ENCODE measurements around the gene KCNQ5.

KCNQ5 gene

GRCh38 chr6:72758901-72759300, 137.0 kb downstream of the KCNQ5 start:
- no peak overlapping the region for H2AFZ ChIP-seq (ENCODE audit: low read depth, low read length, severe bottlenecking)
- H3K4me2 ChIP-seq (ENCODE audit: low read depth, low read length, poor library complexity, severe bottlenecking), result no peak overlapping the region
- H3F3A ChIP-seq (ENCODE audit: insufficient read depth), result no peaks in the 10 kb centered on the region; the same call in 1 of the 2 replicates
- no peaks in the 10 kb centered on the region for H3K9me2 ChIP-seq (replicated peaks; ENCODE audit: insufficient read depth, low read length)
- H3K27ac ChIP-seq (ENCODE audit: low read depth, low read length), result no peak overlapping the region
- TF ChIP-seq EZH2phosphoT487 (conservative IDR thresholded peaks at IDR 0.05; ENCODE audit: low read length), result no peak
- TF ChIP-seq CTCF (IDR thresholded peaks at IDR 0.05; ENCODE audit: insufficient read depth, low read length, poor library complexity, severe bottlenecking), result no peak
- H3K36me3 ChIP-seq (ENCODE audit: low read length), result no peaks in the 10 kb centered on the region
- no peak overlapping the region for H3K4me3 ChIP-seq (ENCODE audit: insufficient read depth, low read length, poor library complexity, severe bottlenecking)
- H3K79me2 ChIP-seq (ENCODE audit: insufficient read depth, low read length), result peaks cover 95% of the 10 kb centered on the region
- no peak overlapping the region for H3K9ac ChIP-seq (ENCODE audit: low read length)
- H3K27me3 ChIP-seq (ENCODE audit: low read length), result no peaks in the 10 kb centered on the region
- no peaks in the 10 kb centered on the region for H3K9me3 ChIP-seq (ENCODE audit: insufficient read depth, low read length)
- peaks cover 9% of the 10 kb centered on the region for H4K20me1 ChIP-seq (ENCODE audit: low read depth, low read length)

GRCh38 chr6:72760114-72760793, 138.4 kb downstream of the KCNQ5 start:
- H3K4me3 ChIP-seq (ENCODE audit: insufficient read depth, low read length, poor library complexity, severe bottlenecking), result no peak overlapping the region
- H3K27me3 ChIP-seq (ENCODE audit: low read length), result no peaks in the 10 kb centered on the region
- peaks cover 9% of the 10 kb centered on the region for H4K20me1 ChIP-seq (ENCODE audit: low read depth, low read length)
- H3K4me2 ChIP-seq (ENCODE audit: low read depth, low read length, poor library complexity, severe bottlenecking), result no peak overlapping the region
- H3K27ac ChIP-seq (ENCODE audit: low read depth, low read length), result no peak overlapping the region
- H3K9me3 ChIP-seq (ENCODE audit: insufficient read depth, low read length), result no peaks in the 10 kb centered on the region
- H3K79me2 ChIP-seq (ENCODE audit: insufficient read depth, low read length), result peaks cover 89% of the 10 kb centered on the region
- TF ChIP-seq CTCF (IDR thresholded peaks at IDR 0.05; ENCODE audit: insufficient read depth, low read length, poor library complexity, severe bottlenecking), result no peak
- no peak for TF ChIP-seq EZH2phosphoT487 (conservative IDR thresholded peaks at IDR 0.05; ENCODE audit: low read length)
- no peak overlapping the region for H3K9ac ChIP-seq (ENCODE audit: low read length)
- no peak overlapping the region for H2AFZ ChIP-seq (ENCODE audit: low read depth, low read length, severe bottlenecking)
- no peaks in the 10 kb centered on the region for H3K36me3 ChIP-seq (ENCODE audit: low read length)
- H3K9me2 ChIP-seq (replicated peaks; ENCODE audit: insufficient read depth, low read length), result no peaks in the 10 kb centered on the region
- no peaks in the 10 kb centered on the region; the same call in 1 of the 2 replicates for H3F3A ChIP-seq (ENCODE audit: insufficient read depth)

- Histone ChIP-seq H3K9ac (ENCODE audit: low read length) (no peak overlapping the region), H4K20me1 (ENCODE audit: low read depth, low read length) (peaks cover 8% of the 10 kb centered on the region), H3K79me2 (ENCODE audit: insufficient read depth, low read length) (peaks cover 90% of the 10 kb centered on the region), H3K4me3 (ENCODE audit: insufficient read depth, low read length, poor library complexity, severe bottlenecking) (no peak overlapping the region), H3K27me3 (ENCODE audit: low read length) (no peaks in the 10 kb centered on the region), H3K36me3 (ENCODE audit: low read length) (no peaks in the 10 kb centered on the region), H2AFZ (ENCODE audit: low read depth, low read length, severe bottlenecking) (no peak overlapping the region), H3K9me3 (ENCODE audit: insufficient read depth, low read length) (no peaks in the 10 kb centered on the region), H3K9me2 (replicated peaks; ENCODE audit: insufficient read depth, low read length) (no peaks in the 10 kb centered on the region), H3F3A (ENCODE audit: insufficient read depth) (no peaks in the 10 kb centered on the region), H3K4me2 (ENCODE audit: low read depth, low read length, poor library complexity, severe bottlenecking) (no peak overlapping the region), H3K27ac (ENCODE audit: low read depth, low read length) (no peak overlapping the region)
- TF ChIP-seq EZH2phosphoT487 (conservative IDR thresholded peaks at IDR 0.05; ENCODE audit: low read length) (no peak), CTCF (IDR thresholded peaks at IDR 0.05; ENCODE audit: insufficient read depth, low read length, poor library complexity, severe bottlenecking) (no peak)
Observed at GRCh38 chr6:72761761-72762160, 139.9 kb downstream of the KCNQ5 start.

All from SU-DHL-6 (cell line).